ENCODE data around the gene FSD1.

GRCh38 chr19:4268816-4269430 is 35.5 kb upstream of the FSD1 start:
- no peak for TF ChIP-seq PATZ1 (CRISPR knock-in tag; IDR thresholded peaks at IDR 0.05; ENCODE audit: borderline replicate concordance)
- TF ChIP-seq ARNTL (CRISPR knock-in tag; IDR thresholded peaks at IDR 0.05; ENCODE audit: borderline replicate concordance, low read depth) = no peak
- no peak for TF ChIP-seq ZNF70 (CRISPR knock-in tag; IDR thresholded peaks at IDR 0.05)
- no peak for TF ChIP-seq ZNF8 (CRISPR knock-in tag; IDR thresholded peaks at IDR 0.05)
- TF ChIP-seq ZFP3 (CRISPR knock-in tag; IDR thresholded peaks at IDR 0.05) = no peak
- no peak for TF ChIP-seq CSDC2 (CRISPR knock-in tag; IDR thresholded peaks at IDR 0.05)
- TF ChIP-seq CREB5 (CRISPR knock-in tag; IDR thresholded peaks at IDR 0.05; ENCODE audit: low read depth) = no peak
- no peak for TF ChIP-seq GLIS3 (CRISPR knock-in tag; IDR thresholded peaks at IDR 0.05)
- no peak for TF ChIP-seq ZFP30 (CRISPR knock-in tag; IDR thresholded peaks at IDR 0.05)
- TF ChIP-seq ZNF565 (CRISPR knock-in tag; conservative IDR thresholded peaks at IDR 0.05; ENCODE audit: low read depth) = no peak
- TF ChIP-seq OSR1 (CRISPR knock-in tag; IDR thresholded peaks at IDR 0.05) = no peak
- TF ChIP-seq, protein P1, sequence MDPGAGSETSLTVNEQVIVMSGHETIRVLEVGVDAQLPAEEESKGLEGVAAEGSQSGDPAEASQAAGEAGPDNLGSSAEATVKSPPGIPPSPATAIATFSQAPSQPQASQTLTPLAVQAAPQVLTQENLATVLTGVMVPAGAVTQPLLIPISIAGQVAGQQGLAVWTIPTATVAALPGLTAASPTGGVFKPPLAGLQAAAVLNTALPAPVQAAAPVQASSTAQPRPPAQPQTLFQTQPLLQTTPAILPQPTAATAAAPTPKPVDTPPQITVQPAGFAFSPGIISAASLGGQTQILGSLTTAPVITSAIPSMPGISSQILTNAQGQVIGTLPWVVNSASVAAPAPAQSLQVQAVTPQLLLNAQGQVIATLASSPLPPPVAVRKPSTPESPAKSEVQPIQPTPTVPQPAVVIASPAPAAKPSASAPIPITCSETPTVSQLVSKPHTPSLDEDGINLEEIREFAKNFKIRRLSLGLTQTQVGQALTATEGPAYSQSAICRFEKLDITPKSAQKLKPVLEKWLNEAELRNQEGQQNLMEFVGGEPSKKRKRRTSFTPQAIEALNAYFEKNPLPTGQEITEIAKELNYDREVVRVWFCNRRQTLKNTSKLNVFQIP (CRISPR knock-in tag; IDR thresholded peaks at IDR 0.05; ENCODE audit: borderline replicate concordance, low read depth) = no peak

Measured in SK-N-SH treated with all-trans-retinoic acid at 6 μM for 48 hours (cell line).